ENCODE results near the gene TEX2.

The TEX2 gene

DNA sequence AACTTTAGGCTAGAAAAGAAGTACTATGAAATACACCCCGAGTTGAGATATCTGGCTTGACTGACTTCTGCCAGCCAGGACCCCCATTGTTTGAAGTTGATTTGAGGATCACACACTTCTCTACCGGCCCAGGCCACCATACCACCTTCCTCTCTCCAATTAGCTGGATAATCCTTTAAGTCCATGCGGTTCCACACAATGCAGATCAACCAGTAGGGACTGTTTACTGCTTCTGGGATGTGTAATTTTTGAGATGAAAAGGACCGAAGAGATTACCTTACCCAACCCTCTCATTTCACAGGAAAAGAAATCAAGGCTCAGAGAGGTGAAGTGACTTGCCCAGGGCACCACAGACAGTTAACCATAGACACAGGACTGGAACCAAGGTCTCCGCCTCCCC, 153.7 kb downstream of the TEX2 start:
- H3K4me3 ChIP-seq (ENCODE audit: low read depth in 1 of 2, low read length in 2 of 2): no peak overlapping the region
- H3K4me1 ChIP-seq (ENCODE audit: insufficient read depth, low read length): peaks cover 8% of the 10 kb centered on the region
- H3K9me3 ChIP-seq (ENCODE audit: low read length): no peaks in the 10 kb centered on the region
- H3K36me3 ChIP-seq (ENCODE audit: insufficient read depth, low read length): no peaks in the 10 kb centered on the region
- H3K27me3 ChIP-seq (ENCODE audit: control insufficient read depth in 1 of 2, insufficient read depth in 2 of 2, low read length in 2 of 2): no peaks in the 10 kb centered on the region
- H3K9ac ChIP-seq (ENCODE audit: low read length): no peak overlapping the region
- no peak overlapping the region for H3K27ac ChIP-seq (ENCODE audit: low read depth, low read length)

GRCh38 chr17:64107500-64108236, 155.4 kb downstream of the TEX2 start:
- no peak overlapping the region for H3K9ac ChIP-seq (ENCODE audit: low read length)
- no peaks in the 10 kb centered on the region for H3K9me3 ChIP-seq (ENCODE audit: low read length)
- peaks cover 8% of the 10 kb centered on the region for H3K4me1 ChIP-seq (ENCODE audit: insufficient read depth, low read length)
- no peak overlapping the region for H3K27ac ChIP-seq (ENCODE audit: low read depth, low read length)
- no peak overlapping the region for H3K4me3 ChIP-seq (ENCODE audit: low read depth in 1 of 2, low read length in 2 of 2)
- no peaks in the 10 kb centered on the region for H3K27me3 ChIP-seq (ENCODE audit: control insufficient read depth in 1 of 2, insufficient read depth in 2 of 2, low read length in 2 of 2)
- H3K36me3 ChIP-seq (ENCODE audit: insufficient read depth, low read length): no peaks in the 10 kb centered on the region

DNA sequence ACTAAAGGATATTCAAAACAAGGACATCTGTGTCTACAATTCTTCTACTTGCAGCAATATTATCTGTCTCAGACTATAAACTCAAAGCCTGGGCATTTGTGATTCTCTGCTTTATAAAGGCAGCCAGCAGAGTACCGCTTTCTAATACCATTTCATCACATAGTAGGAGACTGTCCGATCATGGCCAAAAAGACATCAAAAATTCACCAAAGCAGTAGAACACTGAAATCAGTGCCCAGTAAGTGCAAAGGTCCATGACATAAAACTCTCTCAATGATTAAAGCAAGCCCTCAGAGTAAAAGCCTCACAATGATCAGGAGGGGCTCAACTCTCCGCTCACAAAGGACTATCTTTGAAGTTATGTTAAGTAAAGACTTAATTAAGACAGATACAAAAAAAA, 156.1 kb downstream of the TEX2 start:
- Histone ChIP-seq H3K9ac (ENCODE audit: low read length) (no peak overlapping the region), H3K27ac (ENCODE audit: low read depth, low read length) (no peak overlapping the region), H3K4me1 (ENCODE audit: insufficient read depth, low read length) (peaks cover 8% of the 10 kb centered on the region), H3K27me3 (ENCODE audit: control insufficient read depth in 1 of 2, insufficient read depth in 2 of 2, low read length in 2 of 2) (no peaks in the 10 kb centered on the region), H3K9me3 (ENCODE audit: low read length) (no peaks in the 10 kb centered on the region), H3K4me3 (ENCODE audit: low read depth in 1 of 2, low read length in 2 of 2) (no peak overlapping the region), H3K36me3 (ENCODE audit: insufficient read depth, low read length) (no peaks in the 10 kb centered on the region)

DNA sequence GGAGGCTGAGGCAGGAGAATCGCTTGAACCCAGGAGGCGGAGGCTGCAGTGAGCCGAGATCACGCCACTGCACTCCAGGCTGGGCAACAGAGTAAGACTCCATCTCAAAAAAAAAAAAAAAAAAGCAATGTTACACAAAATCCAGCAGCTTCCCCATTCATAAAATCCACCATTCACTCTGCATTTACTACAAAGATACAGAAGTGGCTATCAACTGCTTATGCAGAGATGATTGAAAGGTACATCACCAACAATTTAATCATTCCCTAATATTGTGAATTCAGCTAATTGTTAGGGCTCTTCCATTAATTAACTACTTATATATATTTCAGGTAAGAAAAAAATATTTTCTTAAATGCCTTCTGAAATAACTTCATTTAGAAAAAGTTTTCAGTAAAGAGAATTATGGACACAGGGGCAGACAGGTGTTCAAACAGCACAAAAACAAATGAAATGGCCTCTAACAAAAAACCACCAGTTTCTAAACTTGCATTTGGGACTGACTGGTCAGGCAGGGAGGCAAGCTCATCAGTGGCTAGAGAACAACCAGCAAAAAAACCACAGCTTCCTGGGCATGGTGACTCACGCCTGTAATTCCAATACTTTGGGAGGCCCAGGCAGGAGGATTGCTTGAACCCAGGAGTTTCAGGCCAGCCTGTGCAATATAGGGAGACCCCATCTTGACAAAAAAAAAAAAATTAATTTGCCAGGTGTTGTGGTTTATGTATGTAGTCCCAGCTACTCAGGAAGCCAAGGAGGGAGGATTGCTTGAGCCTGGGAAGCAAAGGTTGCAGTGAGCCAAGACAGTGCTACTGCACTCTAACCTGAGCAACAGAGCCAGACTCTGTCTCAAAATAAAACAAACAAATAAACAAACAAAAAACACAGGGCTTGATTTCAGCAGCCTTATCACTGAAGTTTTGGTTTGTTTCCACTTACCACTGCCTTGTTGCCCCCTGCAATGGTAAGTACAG, 159.4 kb downstream of the TEX2 start:
- Histone ChIP-seq H3K9me3 (ENCODE audit: low read length) (no peaks in the 10 kb centered on the region), H3K27me3 (ENCODE audit: control insufficient read depth in 1 of 2, insufficient read depth in 2 of 2, low read length in 2 of 2) (no peaks in the 10 kb centered on the region), H3K27ac (ENCODE audit: low read depth, low read length) (no peak overlapping the region), H3K4me1 (ENCODE audit: insufficient read depth, low read length) (peaks cover 8% of the 10 kb centered on the region), H3K4me3 (ENCODE audit: low read depth in 1 of 2, low read length in 2 of 2) (no peak overlapping the region), H3K9ac (ENCODE audit: low read length) (no peak overlapping the region), H3K36me3 (ENCODE audit: insufficient read depth, low read length) (no peaks in the 10 kb centered on the region)

GRCh38 chr17:64102627-64103390, 160.3 kb downstream of the TEX2 start:
- Histone ChIP-seq H3K4me1 (ENCODE audit: insufficient read depth, low read length) (peaks cover 2% of the 10 kb centered on the region), H3K9me3 (ENCODE audit: low read length) (no peaks in the 10 kb centered on the region), H3K27ac (ENCODE audit: low read depth, low read length) (no peak overlapping the region), H3K27me3 (ENCODE audit: control insufficient read depth in 1 of 2, insufficient read depth in 2 of 2, low read length in 2 of 2) (no peaks in the 10 kb centered on the region), H3K36me3 (ENCODE audit: insufficient read depth, low read length) (no peaks in the 10 kb centered on the region), H3K4me3 (ENCODE audit: low read depth in 1 of 2, low read length in 2 of 2) (no peak overlapping the region), H3K9ac (ENCODE audit: low read length) (no peak overlapping the region)

GRCh38 chr17:64099543-64099942, 163.5 kb downstream of the TEX2 start:
- Histone ChIP-seq H3K27me3 (ENCODE audit: control insufficient read depth in 1 of 2, insufficient read depth in 2 of 2, low read length in 2 of 2) (no peaks in the 10 kb centered on the region), H3K4me3 (ENCODE audit: low read depth in 1 of 2, low read length in 2 of 2) (no peak overlapping the region), H3K9me3 (ENCODE audit: low read length) (no peaks in the 10 kb centered on the region), H3K4me1 (ENCODE audit: insufficient read depth, low read length) (no peaks in the 10 kb centered on the region), H3K36me3 (ENCODE audit: insufficient read depth, low read length) (no peaks in the 10 kb centered on the region), H3K9ac (ENCODE audit: low read length) (no peak overlapping the region), H3K27ac (ENCODE audit: low read depth, low read length) (no peak overlapping the region)
